NCI-H1092 treated with DMSO at 0.1 percent for 48 hours (cell line): ENCODE measurements around the gene FASTK.
"Not testable (repeated sequence)": the region's sequence is repeated elsewhere in the genome, so short reads cannot be mapped to it uniquely, and the experiment has no call there.

Source experiments
- DNase-seq: peaks from one replicate; lab custom pipeline; 2025; lab: John Stamatoyannopoulos, UW

FASTK gene

GRCh38 chr7:151047976-151048815 lies 32.4 kb downstream of the FASTK start, which contains the start of gene ASIC3:
Gene ASIC3, plus strand, starts transcription at chr7:151048531. Its CDS starts 355 bp downstream, at chr7:151048886.
- DNase-seq, result peak; percentile 11

- peak; percentile 9 for DNase-seq
These were observed 33.7 kb downstream of the FASTK start for GRCh38 chr7:151046603-151047573.

- DNase-seq, result no peak
These were observed 34.6 kb downstream of the FASTK start for GRCh38 chr7:151045967-151046366.

GRCh38 chr7:151045262-151045661 lies 35.3 kb downstream of the FASTK start:
- no peak for DNase-seq

DNA sequence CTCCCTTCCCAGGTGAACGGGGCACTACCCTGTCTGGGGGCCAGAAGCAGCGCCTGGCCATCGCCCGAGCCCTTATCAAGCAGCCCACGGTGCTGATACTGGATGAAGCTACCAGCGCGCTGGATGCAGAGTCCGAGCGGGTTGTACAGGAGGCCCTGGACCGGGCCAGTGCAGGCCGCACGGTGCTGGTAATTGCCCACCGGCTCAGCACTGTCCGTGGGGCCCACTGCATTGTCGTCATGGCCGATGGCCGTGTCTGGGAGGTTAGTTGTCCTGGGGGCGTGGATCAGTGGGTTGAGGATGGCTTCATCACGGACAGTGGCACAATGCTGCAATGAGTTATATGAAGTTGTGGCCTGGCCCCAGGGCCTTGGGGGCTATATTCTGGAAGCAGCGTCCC lies 36.6 kb downstream of the FASTK start:
- no peak for DNase-seq

DNA sequence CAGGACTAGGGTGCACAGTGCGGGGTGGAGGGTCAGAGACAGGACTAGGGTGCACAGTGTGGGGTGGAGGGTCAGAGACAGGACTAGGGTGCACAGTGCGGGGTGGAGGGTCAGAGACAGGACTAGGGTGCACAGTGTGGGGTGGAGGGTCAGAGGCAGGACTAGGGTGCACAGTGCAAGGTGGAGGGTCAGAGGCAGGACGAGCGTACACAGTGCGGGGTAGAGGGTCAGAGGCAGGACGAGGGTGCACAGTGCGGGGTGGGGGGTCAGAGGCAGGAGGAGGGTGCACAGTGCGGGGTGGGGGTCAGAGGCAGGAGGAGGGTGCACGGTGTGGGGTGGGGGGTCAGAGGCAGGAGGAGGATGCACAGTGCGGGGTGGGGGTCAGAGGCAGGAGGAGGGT lies 37.2 kb downstream of the FASTK start:
- not testable (repeated sequence) for DNase-seq

GRCh38 chr7:151040616-151041375 lies 39.8 kb downstream of the FASTK start:
- DNase-seq, result no peak

- DNase-seq, result no peak
These were observed 40.6 kb downstream of the FASTK start for GRCh38 chr7:151039850-151040548.

DNA sequence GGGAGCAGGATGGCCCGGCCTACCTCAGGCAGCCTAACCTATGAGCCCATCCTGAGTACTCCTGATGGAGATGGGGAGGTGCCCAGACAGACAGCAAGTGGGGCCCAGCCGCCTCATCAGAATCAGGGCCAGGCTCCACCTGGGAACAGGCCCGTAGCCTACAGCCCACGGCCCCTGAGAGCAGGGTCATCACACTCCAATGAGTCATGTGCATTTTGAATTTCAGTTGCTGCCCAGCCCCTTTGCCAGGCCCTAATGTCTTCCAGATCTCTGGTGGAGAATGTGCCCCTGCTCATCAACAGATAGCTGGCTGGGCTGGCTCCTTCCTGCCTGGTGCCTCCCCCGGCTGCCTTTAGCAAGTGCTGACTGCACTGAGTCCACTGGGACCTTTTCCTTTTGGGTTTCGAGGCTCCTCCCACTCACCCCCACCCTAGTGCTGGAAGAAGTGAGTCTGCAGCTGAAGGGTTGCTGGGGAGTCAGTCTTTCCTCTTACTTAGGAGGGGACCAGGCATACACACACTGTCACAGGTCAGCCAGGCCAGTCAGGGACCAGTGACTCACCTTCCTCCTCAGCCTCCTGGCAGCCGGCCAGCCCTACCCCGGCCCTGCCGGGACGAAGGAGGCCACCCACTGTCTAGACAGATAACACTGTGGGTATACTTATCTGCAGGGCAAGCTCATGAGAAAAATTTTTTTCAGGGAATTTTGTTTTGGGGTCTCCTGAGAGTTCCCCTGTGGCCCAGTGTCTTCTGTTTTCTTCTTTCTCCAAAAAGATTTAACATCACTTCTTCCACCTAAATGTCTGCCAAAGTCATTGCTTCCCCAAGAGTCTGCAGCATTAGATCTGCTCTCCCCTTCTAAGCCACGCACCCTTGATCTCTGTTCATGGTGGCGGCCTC lies 41.4 kb downstream of the FASTK start:
- DNase-seq, result no peak

GRCh38 chr7:151035902-151036301 lies 44.7 kb downstream of the FASTK start:
- DNase-seq, result no peak

DNA sequence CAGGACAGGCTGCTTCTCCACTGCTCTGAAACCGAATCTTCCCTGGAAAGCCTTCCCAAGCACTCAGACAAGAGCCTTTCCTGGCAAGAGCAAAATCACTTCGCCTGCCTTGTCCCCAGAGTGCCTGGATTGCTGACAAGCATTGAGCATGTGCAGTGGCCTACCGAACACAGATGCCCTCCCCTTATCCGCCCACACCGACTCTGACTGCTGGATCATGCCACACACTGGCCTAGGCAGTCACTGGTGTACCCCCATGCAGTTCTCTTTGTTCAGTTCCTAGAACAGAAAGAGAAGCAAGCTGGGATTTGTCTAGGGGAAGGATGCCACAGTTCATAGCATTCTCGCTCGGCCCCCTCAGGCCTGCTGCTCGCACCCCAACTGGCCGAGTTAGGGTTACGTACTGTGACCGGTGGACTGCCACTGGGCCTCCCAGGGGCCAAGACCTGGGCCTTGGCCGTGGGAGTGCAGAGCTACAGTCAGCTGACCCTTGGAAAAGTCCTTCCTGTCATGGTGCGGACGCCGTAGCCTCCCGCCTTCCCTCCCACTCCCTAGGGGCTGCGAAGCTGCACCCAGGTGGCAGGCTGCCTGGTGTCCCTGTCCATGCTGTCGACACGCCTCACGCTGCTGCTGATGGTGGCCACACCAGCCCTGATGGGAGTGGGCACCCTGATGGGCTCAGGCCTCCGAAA lies 45.4 kb downstream of the FASTK start:
- no peak for DNase-seq

DNA sequence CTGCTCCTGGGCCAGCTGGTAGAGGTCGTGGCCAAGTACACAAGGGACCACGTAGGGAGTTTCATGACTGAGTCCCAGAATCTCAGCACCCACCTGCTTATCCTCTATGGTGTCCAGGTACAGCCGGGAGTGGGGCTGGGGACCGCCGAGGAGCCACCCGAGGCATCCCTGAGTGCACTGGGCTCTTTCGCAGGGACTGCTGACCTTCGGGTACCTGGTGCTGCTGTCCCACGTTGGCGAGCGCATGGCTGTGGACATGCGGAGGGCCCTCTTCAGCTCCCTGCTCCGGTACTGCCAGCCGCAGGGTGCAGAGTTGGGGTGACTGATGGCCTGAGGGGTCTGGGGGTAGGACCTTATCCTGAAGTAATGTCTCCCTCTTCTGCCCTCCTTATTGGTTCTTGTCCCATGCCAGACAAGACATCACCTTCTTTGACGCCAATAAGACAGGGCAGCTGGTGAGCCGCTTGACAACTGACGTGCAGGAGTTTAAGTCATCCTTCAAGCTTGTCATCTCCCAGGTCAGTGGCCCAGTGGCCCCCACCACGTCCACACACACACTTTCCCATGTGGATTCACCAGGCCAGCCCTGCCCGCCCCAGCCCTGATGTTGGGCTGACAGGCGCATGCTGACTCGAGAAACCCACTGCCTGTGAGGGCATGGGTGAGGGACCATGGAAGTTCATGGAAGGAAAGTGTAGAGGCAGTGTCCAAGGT lies 46.1 kb downstream of the FASTK start:
- DNase-seq, result no peak

- DNase-seq, result no peak
These were observed 46.8 kb downstream of the FASTK start for GRCh38 chr7:151033864-151034249.

- no peak for DNase-seq
These were observed 47.4 kb downstream of the FASTK start for GRCh38 chr7:151032936-151033863.

DNA sequence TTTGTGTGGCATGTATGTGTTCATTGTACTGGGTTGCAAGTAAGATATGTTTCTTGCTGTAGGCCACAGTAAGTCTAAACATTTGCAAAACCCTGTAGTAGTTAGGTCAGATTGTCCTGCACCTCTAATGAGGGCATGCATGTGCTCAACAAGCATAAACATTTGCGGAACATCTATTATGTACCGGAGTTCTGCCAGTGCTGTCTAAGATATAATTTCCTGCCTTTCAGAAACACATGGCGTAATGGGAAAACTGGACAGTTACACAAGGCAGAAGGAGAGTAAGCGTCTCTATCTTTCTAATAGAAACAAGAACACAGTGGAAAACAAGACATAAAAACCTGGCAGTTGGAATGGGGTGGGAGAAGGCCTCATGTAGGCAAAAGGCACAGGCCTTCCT lies 49.6 kb downstream of the FASTK start:
- DNase-seq, result no peak

DNA sequence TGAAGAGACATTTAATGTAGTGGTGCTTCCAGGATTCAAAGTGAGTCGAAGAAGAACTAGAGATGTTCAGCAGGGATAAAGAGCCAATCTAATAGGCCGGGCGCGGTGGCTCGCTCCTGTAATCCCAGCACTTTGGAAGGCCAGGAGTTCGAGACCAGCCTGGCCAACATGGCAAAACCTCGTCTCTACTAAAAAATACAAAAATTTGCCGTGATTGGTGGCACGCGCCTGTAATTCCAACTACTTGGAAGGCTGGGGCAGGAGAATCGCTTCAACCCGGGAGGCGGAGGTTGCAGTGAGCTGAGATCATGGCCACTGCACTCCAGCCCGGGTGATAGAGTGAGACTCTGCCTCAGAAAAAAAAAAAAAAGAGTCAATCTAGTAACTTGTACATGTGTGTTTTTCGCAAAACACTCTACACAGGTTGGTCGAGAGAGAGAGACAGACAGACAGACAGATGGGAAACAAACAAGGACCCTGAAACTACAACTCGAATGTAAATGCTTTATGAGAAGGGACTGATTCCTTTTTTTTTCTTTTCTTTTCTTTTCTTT lies 51.6 kb downstream of the FASTK start:
- no peak for DNase-seq

- DNase-seq, result peak; percentile 99
These were observed 52.3 kb downstream of the FASTK start, which contains the start of gene ABCB8 for GRCh38 chr7:151028131-151028947. Gene ABCB8, plus strand, starts transcription at chr7:151028450. Its CDS starts 66 bp downstream, at chr7:151028516.
